UCSD-AML1 (cell line): Measurements from ENCODE around the gene E2F2.

Experiments
- DNase-seq: peaks from one replicate; lab custom pipeline; 2025; ENCODE audit not compliant: unreplicated experiment; lab: John Stamatoyannopoulos, UW

Gene E2F2, protein sequence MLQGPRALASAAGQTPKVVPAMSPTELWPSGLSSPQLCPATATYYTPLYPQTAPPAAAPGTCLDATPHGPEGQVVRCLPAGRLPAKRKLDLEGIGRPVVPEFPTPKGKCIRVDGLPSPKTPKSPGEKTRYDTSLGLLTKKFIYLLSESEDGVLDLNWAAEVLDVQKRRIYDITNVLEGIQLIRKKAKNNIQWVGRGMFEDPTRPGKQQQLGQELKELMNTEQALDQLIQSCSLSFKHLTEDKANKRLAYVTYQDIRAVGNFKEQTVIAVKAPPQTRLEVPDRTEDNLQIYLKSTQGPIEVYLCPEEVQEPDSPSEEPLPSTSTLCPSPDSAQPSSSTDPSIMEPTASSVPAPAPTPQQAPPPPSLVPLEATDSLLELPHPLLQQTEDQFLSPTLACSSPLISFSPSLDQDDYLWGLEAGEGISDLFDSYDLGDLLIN

DNA sequence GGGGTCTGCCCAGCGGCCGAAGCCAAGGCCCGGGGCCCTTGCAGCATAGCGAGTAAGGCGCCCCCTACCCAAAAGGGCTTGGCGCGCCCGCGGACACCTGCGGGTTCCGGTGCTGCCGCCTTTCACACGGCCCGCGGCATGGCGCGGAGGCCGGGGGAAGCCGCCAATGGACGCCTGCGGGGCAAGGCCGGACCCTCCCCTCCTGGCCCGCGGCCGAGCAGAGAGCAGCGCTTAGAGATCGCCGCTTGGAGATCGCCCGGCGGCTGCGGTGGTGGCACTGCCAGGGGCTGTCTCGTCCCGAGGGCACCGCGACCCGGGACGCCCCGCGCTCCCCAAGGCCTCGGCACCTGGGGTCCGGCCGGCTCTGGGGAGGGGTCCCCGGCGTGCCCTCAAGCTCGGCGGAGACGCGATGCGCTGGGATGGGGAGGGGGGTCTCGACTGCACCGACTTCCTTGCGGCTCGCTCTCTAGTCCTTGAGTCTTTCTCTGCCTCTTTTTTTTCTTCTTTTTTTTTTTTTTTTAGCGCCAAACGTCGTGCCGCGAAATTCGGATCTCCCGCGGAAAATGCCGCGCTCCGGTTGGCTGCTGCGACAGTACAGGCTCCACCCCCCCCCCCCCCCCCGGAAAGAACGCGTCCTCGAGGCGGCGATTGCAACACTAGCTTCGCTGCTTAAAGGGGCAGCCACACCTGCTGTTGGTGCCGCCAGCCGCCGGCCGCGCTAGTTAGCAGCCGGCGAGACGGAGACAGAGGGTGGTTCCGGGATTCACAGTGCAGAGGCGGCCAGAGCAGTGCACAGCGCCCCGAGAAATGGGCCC lies at the start of gene E2F2:
E2F2 (minus strand) TSS at position 487 of the 815 bp plus-strand sequence; CDS start at position 47, 440 bp downstream.
- peak; percentile 84 for DNase-seq

DNA sequence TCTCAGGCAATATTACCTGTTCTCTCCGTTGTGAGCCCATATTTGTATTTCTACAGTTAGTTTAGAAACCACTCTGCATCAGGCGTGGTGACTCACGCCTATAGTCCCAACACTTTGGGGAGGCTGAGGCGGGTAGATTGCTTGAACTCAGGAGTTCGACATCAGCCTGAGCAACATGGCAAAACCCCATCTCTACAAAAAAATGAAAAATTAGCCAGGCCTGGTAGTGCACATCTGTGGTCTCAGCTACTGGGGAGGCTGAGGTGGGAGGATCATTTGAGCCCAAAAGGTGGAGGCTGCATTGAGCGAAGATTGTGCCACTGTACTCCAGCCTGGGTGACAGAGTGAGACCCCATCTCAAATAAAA lies 47.9 kb upstream of the E2F2 start:
- DNase-seq = no peak

DNA sequence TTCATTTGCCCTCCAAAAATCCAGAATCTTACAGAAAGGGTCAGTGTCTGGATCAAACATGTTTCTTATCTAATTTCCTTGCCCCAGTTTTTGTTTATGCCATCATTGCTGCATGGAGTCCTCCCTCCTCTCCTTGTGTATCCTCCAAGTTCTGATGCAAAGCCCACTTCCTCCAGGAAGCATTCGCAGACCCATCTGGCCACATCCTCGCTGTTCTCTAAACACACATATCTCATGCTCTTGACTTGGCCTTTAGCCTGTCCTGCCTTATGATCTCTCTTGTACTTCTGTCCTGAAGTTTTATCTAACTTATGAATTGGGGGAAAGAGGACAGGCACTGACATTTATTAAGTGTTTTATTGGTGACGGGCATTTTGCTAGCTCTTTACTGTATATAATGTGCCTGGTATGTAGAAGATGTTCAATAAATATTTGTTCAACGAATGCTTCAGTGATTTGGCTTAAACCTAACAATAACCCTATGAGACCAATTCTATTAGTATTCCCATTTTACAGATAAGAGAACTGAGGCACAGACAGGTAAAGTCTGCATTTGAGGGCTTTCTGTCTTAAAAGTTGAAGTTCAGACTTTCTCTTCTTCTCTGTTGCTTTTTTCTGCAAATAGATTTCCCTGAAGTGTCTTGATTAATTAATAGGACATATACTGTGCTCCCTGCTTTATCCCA lies 47.4 kb upstream of the E2F2 start:
- DNase-seq = no peak

DNA sequence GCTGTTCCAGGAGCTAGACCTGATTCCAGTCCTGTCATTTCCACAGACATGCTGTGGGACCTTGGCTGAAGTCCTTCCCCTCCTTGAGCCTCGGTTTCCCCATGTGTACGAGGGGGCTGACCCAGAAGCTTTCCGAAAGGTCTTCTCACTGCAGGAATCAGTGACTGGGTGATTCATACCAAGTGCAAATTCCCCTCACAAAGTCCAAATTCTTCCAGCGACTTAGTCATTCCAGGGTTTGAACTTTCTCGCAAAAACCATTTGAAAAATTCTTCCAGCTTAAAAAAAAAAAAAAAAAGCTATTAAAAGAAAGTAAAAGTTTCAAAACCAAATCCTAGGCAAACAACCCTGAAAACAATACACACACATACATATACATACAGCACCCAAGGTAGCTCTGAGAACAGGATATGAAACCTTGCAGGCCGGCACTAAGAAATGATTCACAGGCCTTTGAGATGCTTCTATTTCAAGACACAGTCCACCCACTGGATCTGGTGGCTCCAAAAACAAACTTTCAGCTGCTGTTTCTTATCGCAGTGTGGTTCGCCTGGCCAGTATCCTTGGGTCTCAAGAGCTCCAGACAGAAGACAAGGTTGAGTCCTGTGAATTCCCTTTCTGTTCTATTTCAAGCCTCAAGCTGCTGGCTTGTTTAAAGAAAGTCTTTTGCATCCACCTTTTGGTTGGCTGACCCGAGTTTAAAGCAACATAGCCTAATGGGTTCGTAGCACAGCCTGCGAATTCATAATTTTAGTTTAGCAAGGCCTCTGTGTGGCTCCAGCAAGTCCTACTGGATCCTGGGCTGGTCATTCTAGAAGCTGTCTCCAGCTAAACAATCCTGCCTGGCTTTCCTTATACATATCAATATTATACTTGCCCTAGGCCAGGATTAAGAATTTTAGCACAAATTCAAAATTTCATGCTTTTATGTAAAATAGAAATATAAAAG lies 46.3 kb upstream of the E2F2 start:
- DNase-seq = no peak

DNA sequence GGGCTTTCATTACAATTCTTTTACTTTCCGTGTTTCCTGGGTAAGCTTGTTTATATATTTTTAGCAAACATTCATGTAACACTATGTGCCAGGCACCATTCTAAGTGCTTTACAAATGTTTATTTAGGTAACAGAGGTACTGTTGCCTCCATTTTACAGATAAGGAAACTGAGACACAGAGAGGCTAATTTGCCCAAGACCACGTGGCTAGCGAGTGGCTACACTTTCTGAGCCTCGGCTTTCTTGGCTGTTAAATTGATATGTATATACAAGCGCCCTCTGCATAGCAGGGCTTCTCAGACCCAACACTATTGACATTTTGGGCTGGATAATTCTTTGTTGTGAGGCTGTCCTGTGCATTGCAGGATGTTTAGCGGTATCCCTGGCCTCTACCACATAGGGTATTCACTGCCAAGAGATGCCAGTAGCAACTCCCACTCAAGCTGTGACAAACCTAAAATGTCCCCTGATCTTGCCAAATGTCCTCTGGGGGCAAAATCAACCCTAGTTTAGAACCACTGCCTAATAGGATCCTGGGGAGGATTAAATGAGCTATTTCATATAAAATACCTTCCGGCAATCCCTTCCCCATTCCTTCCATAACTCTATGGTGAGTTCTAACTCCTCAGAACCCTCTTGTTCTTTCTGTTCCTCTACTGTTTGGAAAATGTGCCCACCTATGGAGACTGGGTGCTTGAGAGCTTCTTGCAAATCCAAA lies 45.5 kb upstream of the E2F2 start:
- DNase-seq = no peak

DNA sequence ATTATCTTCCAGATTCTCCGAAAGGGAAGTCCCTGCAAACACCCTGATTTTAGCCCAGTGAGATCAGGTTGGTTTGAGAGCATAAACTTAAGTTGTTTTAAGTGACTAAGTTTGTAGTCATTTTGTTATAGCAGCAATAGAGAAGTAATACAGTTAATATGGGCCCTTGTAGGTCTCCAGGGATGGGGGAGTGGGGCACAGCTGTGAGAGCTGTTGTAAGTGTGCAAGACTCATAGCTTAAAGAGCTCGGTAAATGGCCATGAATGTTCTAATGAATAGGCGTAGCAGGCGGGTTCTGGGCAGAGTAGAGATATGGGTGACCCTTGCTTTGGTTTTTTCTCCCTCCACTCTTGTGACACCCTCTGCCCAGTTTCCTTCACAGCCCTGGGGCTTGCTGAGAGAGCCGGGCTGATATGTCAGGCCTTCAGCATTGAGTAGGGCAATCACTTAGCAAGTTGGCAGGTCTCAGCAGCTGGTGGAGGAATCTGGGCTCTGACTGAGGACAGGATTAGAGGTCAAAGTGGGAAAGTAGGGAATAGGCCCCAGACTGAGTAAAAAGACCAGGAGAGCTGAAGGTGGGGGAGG lies 44.3 kb upstream of the E2F2 start:
- no peak for DNase-seq

DNA sequence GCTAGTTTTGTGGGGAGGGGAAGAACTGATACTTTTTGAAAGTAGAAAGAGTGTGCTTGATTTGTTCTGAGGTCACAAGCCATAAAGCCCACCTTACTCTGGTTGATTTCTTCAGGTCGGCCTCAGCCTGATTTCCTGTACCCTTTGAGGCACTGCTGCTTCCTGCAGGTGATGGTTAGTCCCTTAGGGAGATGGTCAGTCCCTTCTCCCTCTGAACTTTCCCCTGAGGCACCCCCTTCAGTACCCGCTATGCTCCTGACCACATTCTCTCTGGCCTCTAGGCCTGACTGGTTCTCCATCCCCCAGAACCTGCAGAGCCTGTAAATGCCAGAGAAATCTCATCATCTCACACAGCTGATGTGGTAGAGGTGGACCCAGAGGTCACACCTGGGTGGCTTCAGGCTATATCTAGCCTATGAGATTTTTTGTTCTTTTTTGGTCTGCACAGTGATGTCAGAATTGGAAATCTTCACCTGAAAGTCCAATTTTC lies 43.3 kb upstream of the E2F2 start:
- no peak for DNase-seq

DNA sequence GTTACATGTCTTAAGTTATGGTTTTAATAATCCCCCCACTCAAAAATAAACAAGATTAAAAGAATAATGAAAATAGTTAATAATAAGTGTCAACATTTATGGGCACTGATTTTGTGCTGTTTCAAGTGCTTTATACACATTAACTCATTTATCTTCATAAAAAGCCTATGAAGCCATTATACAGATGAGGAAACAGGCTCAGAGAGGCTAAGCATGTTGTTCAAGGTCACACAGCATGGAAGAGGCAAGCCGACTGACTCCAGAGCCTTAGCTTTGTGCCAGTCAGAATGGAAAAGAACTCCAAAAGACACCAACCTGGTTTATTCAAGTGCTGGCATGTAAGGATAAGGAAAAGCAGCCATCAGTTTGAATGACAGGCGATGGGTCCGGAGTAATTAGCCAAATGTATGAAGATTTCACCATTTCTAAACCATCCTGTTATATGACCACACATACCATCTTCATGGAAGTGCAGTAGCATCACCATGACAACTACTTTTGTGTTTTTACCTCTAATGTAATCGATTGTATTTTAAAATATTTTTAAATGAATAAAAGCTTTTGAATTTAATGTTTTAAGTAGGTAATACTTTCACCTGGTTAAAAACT lies 42.6 kb upstream of the E2F2 start:
- DNase-seq = no peak

DNA sequence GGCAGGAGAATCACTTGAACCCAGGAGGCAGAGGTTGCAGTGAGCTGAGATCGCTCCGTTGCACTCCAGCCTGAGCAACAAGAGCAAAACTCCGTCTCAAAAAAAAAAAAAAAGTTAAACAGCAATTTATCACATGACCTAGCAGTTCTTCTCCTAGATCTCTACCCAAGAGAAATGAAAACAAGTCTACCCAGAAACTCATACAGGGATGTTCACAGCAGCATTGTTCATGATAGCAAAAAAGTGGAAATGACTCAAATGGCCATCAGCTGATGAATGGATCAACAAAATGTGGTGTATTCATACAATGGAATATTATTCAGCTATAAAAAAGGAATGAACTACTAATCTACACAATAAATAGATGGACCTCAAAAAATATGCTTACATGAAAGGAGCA lies 40.4 kb upstream of the E2F2 start:
- DNase-seq = no peak

DNA sequence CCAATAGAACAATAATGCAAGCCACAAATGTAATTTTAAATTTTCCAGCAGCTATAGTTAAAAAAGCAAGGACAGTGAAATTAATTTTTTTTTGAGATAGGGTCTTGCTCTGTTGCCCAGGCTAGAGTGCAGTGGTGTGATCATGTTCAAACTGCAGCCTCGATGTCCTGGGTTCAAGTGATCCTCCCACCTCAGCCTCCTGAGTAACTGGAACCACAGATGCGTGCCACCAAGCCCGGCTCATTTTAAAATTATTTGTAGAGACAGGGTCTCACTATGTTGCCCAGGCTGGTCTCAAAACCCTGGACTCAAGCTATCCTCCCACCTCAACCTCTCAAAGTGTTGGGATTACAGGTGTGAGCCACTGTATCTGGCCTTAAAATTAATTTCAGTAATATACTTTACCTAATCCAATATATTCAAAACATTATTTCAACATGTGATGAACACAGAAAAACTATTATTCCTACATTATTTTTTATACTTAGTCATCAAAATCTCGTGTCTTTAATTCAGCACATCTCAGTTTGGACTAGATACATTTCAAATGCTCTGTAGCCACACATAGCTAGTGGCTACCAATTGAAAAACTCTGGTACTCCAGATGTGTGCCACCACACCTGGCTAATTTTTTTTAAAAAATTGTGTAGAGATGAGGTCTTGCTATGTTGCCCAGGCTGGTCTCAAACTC lies 39.1 kb upstream of the E2F2 start:
- no peak for DNase-seq

DNA sequence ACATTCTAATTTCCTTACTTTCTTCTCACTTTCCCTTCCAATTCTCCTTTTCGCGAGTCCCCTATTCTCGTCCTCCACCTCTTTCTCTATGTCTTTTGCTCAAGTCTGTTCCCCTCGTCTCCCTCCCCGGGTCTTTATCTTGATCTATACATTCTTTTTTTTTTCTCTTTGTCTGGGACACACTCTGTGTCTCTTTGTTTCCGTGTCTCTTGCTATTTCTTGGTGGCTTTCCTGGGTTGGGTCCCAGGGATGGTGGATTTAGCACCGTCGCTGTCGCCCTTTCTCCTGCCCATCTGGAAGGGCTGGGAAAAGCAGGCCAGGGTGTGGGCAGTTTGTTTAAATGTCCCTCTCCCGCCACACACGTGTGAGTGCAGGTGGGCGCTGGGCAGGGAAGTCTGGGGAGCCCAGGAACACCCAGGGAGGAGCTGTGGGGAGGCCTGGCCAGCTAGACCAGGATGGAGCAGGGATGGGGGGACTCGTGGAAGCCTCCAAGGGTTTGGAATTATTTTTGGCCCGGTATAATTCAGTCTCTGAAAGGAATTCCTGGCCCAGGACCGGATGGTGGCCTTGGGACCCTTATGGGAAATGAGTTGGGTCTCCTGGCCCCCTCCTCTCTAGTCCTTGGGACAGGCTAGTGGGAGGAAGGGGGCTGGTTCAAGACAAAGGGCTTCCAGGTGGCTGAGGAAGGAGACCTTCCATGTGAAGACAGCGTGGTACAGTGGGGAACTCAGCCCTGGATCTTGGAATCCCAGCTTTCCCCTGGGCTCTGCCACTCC lies 37.8 kb upstream of the E2F2 start:
- no peak for DNase-seq

DNA sequence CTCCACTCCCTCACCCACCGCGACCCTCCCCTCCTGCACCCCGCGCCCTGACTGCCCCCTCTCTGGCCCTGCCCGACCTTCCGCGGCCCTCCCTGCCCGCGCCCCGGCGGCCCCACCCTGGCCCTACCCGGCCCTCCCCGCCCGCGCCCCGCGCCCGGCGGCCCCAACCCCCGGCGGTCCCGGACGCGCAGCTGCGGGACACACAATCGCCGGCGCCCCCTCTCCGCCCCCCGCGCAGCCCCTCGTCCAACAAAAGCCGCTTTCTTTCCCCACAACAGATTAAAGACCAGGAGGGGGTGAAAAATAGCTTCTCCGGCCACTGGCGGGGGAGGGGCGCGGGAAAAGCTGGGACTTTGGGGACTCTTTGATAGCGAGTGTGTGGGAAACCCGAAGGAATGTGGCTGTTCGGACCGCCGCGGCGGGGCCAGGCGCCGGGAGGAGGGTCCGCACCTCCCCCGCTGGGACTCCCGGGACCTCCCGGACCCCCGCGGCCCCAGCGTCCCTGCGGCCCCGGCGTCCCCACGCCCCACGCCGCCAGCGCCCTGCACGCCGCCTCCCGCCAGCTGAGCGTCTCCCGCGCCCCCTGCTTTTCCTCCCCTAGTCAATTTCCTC lies 37.1 kb upstream of the E2F2 start:
- no peak for DNase-seq

DNA sequence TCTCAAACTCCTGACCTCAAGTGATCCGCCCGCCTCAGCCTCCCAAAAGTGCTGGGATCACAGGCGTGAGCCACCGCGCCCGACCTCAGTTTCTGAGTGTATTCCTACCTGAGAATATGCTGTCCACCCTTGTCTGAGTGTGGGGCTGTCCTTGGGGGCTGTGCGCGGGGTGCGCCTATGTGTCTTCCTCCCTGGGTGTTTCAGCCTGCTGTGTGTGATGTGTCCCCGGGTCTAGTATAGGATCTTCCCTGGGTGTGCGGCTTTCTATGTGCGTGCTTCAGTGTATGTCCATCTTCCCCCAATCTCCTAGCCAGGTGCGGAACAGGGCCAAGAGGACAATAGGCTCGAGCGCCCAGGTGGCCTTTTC lies 36.6 kb upstream of the E2F2 start:
- DNase-seq = no peak

DNA sequence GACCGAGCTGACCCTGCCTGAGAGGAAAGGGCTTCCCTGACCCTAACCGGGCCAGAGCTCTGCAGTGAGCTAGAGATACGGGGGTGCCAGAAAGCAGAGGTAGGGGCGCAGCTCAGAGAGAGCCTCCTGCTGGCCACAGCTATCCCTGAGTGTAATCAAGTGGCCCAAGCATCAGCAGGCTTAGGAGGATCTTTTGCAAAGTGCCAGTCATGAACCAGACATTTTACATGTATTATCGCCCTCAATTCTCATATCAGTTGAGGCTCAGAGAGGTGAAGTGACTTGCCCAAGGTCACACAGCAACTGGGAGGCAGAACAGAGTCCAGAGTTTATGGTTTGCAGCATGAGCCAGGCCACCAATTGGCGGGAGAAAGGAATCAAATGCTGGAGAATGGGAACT lies 35.3 kb upstream of the E2F2 start:
- DNase-seq = no peak

DNA sequence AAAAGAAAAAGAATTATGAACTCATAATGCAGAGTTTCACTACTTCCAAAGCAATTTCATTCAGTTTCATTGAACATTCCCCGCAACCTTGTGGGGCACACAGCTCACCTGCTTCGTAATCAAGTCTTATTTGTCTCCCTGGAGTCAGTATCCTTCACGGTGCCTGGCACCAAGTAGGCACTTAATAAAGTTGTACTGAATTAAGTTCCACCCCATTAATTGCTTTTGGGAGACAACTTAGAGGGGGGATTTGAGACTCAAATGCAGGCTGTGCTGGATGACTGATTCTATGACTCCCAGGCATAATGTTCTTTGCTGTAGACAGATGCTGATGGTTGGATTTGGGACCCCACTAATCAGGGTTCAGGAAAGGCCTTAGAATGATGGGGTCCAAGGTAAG lies 34.7 kb upstream of the E2F2 start:
- DNase-seq = no peak

DNA sequence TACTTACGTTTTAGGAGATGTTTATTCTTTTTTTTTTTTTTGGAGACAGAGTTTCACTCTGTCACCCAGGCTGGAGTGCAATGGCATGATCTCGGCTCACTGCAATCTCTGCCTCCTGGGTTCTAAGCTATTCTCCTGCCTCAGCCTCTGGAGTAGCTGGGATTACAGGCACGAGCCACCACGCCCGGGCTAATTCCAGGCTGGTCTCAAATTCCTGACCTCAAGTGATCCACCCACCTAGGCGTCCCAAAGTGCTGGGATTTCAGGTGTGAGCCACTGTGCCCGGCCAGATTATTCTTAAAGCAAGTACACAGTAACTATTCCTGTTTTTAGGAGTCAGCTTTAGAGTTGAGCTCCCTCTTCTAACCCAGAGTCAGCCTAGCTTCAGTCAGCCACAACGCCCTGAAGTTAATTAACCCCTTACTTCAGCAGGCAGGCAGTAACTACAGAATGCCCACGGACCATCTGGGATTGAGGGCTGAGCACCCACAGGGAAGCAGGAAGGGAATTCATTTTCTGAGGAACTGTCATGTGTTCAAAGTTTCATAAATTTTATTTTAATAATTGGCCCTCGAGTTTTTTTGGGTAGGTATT lies 33.6 kb upstream of the E2F2 start:
- DNase-seq = no peak
